AG04449 (cell line): ENCODE data around the gene ZMPSTE24.
"Not testable (repeated sequence)": the region's sequence is repeated elsewhere in the genome, so short reads cannot be mapped to it uniquely, and the experiment has no call there.

ENCODE experiments used
- CTCF ChIA-PET: fragments of 350-600 bp; formaldehyde crosslinking; extraction: SDS; loops from one replicate; lab custom pipeline; 2021; ENCODE audit warnings: antibody characterized with exemption; lab: Yijun Ruan, JAX
- POLR2A ChIA-PET: fragments of 400-600, 350-600 bp; formaldehyde crosslinking; extraction: SDS; loops from one replicate; lab custom pipeline; 2020; ENCODE audit warnings: antibody characterized with exemption, inconsistent platforms; lab: Yijun Ruan, JAX
- DNase-seq: peaks from one replicate; pipeline ENCODE4 v3.0.0-alpha.2; 2010; ENCODE audit warnings: low read depth, low spot score
- H3K4me3 ChIP-seq: 2 replicates; pipeline ENCODE4 v1.5.1; 2011; ENCODE audit warnings: low read depth, mild to moderate bottlenecking, control low read depth, low read length
- TF ChIP-seq, protein P1 (sequence below): IDR thresholded peaks from one replicate; pipeline ENCODE4 v1.5.1; 2011; ENCODE audit warnings: mild to moderate bottlenecking, moderate library complexity, low read length, control low read depth, inconsistent platforms; ENCODE audit not compliant: insufficient read depth; ENCODE audit errors: missing control alignments

The ZMPSTE24 gene

GRCh38 chr1:40332695-40333094 is 74.7 kb downstream of the ZMPSTE24 start:
- POLR2A ChIA-PET, result no interaction called here
- no peak overlapping the region for H3K4me3 ChIP-seq
- CTCF ChIA-PET, result interaction anchor here (1.0 to 1.5 kb wide), 3 partner anchors 9 to 188 kb away, joined by 3 to 7 read pairs (median 5); no protein-coding TSS in a partner anchor
- TF ChIP-seq, protein P1, sequence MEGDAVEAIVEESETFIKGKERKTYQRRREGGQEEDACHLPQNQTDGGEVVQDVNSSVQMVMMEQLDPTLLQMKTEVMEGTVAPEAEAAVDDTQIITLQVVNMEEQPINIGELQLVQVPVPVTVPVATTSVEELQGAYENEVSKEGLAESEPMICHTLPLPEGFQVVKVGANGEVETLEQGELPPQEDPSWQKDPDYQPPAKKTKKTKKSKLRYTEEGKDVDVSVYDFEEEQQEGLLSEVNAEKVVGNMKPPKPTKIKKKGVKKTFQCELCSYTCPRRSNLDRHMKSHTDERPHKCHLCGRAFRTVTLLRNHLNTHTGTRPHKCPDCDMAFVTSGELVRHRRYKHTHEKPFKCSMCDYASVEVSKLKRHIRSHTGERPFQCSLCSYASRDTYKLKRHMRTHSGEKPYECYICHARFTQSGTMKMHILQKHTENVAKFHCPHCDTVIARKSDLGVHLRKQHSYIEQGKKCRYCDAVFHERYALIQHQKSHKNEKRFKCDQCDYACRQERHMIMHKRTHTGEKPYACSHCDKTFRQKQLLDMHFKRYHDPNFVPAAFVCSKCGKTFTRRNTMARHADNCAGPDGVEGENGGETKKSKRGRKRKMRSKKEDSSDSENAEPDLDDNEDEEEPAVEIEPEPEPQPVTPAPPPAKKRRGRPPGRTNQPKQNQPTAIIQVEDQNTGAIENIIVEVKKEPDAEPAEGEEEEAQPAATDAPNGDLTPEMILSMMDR, result no peak
- no peak for DNase-seq

DNA sequence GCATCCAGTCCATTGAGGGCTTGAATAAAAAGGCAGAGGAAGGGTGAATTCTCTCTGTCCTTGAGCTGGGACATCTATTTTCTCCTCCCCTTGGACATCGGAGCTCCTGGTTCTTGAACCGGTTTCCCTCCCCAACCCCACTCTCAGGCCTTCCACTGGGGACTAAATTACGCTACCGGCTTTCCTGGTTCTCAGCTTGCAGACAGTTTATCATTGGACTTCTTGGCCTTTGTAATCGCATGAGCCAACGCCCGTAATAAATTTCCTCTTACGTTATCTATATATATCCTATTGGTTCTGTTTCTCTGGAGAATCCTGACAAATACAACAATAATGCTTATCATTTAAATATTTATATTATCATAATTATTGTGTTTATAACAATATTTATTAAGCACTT is 79.4 kb downstream of the ZMPSTE24 start:
- CTCF ChIA-PET, result interaction anchor here (0.9 to 10.3 kb wide), 35 partner anchors 9 to 287 kb away, joined by 3 to 433 read pairs (median 9); partner anchors contain the start of genes COL9A2, RLF and SMAP2
- no peak for DNase-seq
- TF ChIP-seq, protein P1, result no peak
- POLR2A ChIA-PET, result no interaction called here
- no peak overlapping the region for H3K4me3 ChIP-seq

- ChIA-PET CTCF (interaction anchor here (0.7 to 10.3 kb wide), 83 partner anchors 9 to 351 kb away, joined by 3 to 433 read pairs (median 5); partner anchors contain the start of genes COL9A2, PPT1, RLF and SMAP2), POLR2A (interaction anchor here (0.6 to 0.7 kb wide), 3 partner anchors 35 to 295 kb away, joined by 3 read pairs; no protein-coding TSS in a partner anchor)
- no peak for DNase-seq
- TF ChIP-seq, protein P1, result peak; percentile 95
- no peak overlapping the region for H3K4me3 ChIP-seq
These were observed 80.8 kb downstream of the ZMPSTE24 start for GRCh38 chr1:40338745-40339419.

DNA sequence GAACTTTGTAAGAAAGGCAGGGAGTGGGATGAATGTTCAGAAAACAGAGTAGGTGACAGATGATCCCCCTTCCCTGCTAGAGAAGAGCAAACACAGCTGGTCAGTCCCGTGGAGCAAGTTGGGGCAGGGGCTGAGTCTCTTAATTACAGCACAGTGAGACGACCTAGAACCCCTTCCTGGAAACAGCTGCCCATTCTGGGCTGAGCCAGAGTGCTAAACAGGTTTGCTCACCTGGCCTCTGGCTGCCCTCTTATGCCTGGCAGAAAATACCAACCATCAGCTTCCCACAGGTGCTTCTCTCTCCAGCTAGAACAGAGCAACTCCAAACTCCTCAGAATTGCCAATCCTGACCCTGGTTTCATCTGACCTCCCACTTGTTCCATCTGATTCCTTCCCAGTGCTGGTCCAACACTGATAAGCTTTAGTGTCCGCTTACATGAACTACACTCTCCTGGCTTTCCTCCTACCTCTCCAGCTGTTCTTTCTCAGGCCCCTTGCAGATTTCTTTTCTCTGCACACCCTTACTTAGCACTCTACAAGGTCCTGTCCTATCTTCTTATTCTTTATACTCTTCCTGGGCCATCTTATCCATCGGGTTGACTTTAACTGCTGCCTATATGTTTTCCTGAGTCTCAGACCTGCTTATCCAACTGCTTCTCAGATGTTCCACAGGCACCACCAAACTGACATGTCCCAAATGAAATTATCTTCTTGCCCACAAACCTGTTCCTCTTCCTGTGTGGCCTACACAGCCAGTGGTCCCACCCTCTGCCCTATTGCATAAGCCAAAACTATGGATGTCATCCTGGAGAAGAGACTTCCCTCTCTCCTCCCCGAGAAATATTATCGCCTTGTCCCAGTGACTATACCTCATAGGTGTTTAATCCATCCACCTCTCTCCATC is 81.6 kb downstream of the ZMPSTE24 start:
- H3K4me3 ChIP-seq, result no peak overlapping the region
- no peak for DNase-seq
- POLR2A ChIA-PET, result interaction anchor here (0.6 kb wide), 1 partner anchor 255 kb away, joined by 3 read pairs; no protein-coding TSS in a partner anchor
- TF ChIP-seq, protein P1, result no peak
- CTCF ChIA-PET, result interaction anchor here (0.7 to 10.3 kb wide), 57 partner anchors 8 to 274 kb away, joined by 3 to 433 read pairs (median 6); partner anchors contain the start of genes COL9A2, PPT1 and RLF

DNA sequence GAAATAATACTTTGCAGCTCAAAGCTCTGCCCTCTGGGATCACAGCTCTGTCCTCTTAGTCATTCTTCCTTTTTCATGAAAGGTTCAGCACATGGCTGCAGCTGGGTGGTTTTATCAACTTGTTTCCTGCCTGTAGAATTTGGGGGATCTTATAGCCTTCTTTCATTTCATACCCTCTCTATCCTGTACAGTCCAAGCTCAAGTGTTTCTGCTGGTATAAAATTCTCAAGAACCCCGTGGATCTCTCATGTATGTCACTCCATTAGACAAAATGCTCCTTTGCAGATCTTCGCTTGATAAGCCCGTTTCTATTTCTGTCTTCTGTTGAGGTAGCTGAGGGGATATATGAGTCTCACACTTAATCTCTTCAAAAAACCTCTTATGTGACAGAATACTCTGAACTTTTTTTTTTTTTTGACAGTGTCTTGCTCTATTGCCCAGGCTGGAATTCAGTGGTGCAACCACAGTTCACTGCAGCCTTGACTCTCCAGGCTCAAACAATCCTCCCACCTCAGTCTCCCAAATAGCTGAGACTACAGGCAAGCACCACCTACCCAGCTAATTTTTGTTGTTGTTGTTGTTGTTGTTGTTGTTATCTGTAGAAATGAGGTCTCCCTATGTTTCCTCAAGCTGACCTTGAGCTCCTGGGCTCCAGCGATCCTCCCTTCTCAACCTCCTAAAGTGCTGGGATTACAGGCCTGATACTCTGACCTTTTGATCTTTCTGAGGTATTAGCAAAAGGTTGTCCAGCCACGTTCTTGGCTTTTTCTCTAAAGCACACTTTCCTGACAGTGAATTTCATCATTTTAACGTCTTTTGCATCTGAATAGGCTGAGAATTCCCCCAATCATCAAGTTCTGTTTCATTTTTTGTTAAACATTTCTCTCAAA is 83.7 kb downstream of the ZMPSTE24 start:
- CTCF ChIA-PET, result interaction anchor here (0.7 to 10.3 kb wide), 14 partner anchors 8 to 257 kb away, joined by 3 to 433 read pairs (median 6); partner anchors contain the start of gene COL9A2
- no peak overlapping the region for H3K4me3 ChIP-seq
- POLR2A ChIA-PET, result no interaction called here
- TF ChIP-seq, protein P1, result no peak
- DNase-seq, result no peak

DNA sequence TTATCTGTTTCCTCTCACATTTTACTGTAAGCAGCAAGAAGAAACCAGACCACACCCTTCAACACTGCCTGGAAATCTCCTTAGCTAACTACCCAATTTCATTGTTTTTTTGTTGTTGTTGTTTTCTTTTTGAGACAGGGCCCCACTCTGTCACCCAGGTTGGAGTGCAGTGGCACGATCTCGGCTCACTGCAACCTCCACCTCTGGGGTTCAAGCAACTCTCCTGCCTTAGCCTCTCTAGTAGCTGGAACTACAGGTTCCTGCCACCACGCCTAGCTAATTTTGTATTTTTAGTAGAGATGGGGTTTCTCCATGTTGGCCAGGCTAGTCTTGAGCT is 84.3 kb downstream of the ZMPSTE24 start:
- DNase-seq, POLR2A ChIA-PET, H3K4me3 ChIP-seq: not testable (repeated sequence)
- CTCF ChIA-PET, result interaction anchor here (0.8 to 10.3 kb wide), 7 partner anchors 25 to 257 kb away, joined by 3 to 433 read pairs (median 10); partner anchors contain the start of gene COL9A2
